H9 (cell line): Measurements from ENCODE around the gene DUOXA2. TPM values are rescaled to one million over a fixed set of nuclear protein-coding genes. Genes with fewer than 3 reads are reported as not detected.

Experiments
- DNase-seq: peaks from one replicate; pipeline ENCODE4 v3.0.0-alpha.2; 2017
- H2AFZ ChIP-seq: one replicate; pipeline ENCODE4 v1.6.1; 2013; ENCODE audit warnings: mild to moderate bottlenecking, low read length, control low read depth, moderate library complexity
- H2AK5ac ChIP-seq: 2 replicates; pipeline ENCODE4 v1.6.1; 2013; ENCODE audit warnings: low read length, control low read depth, mixed read lengths; ENCODE audit not compliant: insufficient read length
- H2BK120ac ChIP-seq: one replicate; pipeline ENCODE4 v1.6.1; 2013; ENCODE audit warnings: low read depth, mild to moderate bottlenecking, low read length, control low read depth, inconsistent platforms; ENCODE audit not compliant: poor library complexity, severe bottlenecking
- H2BK12ac ChIP-seq: 2 replicates; pipeline ENCODE4 v1.6.1; 2013; ENCODE audit warnings: low read length, control low read depth, mixed read lengths, low read depth; ENCODE audit not compliant: insufficient read length
- H2BK15ac ChIP-seq: 2 replicates; pipeline ENCODE4 v1.6.1; 2013; ENCODE audit warnings: low read depth, low read length, control low read depth
- H2BK20ac ChIP-seq: one replicate; pipeline ENCODE4 v1.6.1; 2013; ENCODE audit warnings: low read depth, mild to moderate bottlenecking, low read length, control low read depth, inconsistent platforms; ENCODE audit not compliant: poor library complexity, severe bottlenecking
- H2BK5ac ChIP-seq: 2 replicates; pipeline ENCODE4 v1.6.1; 2013; ENCODE audit warnings: low read length, control low read depth, mixed read lengths; ENCODE audit not compliant: insufficient read length
- H3K14ac ChIP-seq: 2 replicates; pipeline ENCODE4 v1.6.1; 2013; ENCODE audit warnings: low read length, control low read depth; ENCODE audit not compliant: insufficient read depth
- H3K18ac ChIP-seq: 2 replicates; pipeline ENCODE4 v1.6.1; 2013; ENCODE audit warnings: low read depth, mild to moderate bottlenecking, mixed read lengths, low read length, control low read depth; ENCODE audit not compliant: insufficient read length
- H3K23ac ChIP-seq: 2 replicates; pipeline ENCODE4 v1.6.1; 2013; ENCODE audit warnings: low read length, control low read depth, mixed read lengths, low read depth; ENCODE audit not compliant: insufficient read length
- H3K23me2 ChIP-seq: 2 replicates; pipeline ENCODE4 v1.6.1; 2013; ENCODE audit warnings: low read depth, mild to moderate bottlenecking, mixed read lengths, low read length, control low read depth; ENCODE audit not compliant: insufficient read length, poor library complexity, severe bottlenecking
- H3K27ac ChIP-seq: 2 replicates; pipeline ENCODE4 v1.5.1; 2013; ENCODE audit warnings: low read length, control low read depth, mixed read lengths, low read depth; ENCODE audit not compliant: insufficient read length
- H3K27me3 ChIP-seq: 2 replicates; pipeline ENCODE4 v1.6.1; 2013; ENCODE audit warnings: low read length, control low read depth, inconsistent platforms; ENCODE audit not compliant: insufficient read depth
- H3K4ac ChIP-seq: 2 replicates; pipeline ENCODE4 v1.6.1; 2013; ENCODE audit warnings: low read depth, mild to moderate bottlenecking, control low read depth, inconsistent platforms, low read length, moderate library complexity
- H3K4me1 ChIP-seq: 2 replicates; pipeline ENCODE4 v1.6.1; 2013; ENCODE audit warnings: low read length, control low read depth, inconsistent platforms; ENCODE audit not compliant: insufficient read depth
- H3K4me2 ChIP-seq: 2 replicates; pipeline ENCODE4 v1.6.1; 2013; ENCODE audit warnings: low read length, control low read depth, mixed read lengths; ENCODE audit not compliant: insufficient read length, insufficient read depth
- H3K56ac ChIP-seq: 2 replicates; pipeline ENCODE4 v1.6.1; 2013; ENCODE audit warnings: low read depth, mild to moderate bottlenecking, mixed read lengths, low read length, control low read depth; ENCODE audit not compliant: insufficient read length
- H3K79me1 ChIP-seq: 2 replicates; pipeline ENCODE4 v1.6.1; 2013; ENCODE audit warnings: low read depth, mild to moderate bottlenecking, moderate library complexity, low read length, control low read depth, inconsistent platforms; ENCODE audit not compliant: insufficient read depth, poor library complexity, severe bottlenecking
- H3K79me2 ChIP-seq: 2 replicates; pipeline ENCODE4 v1.6.1; 2013; ENCODE audit warnings: low read length, control low read depth, inconsistent platforms; ENCODE audit not compliant: insufficient read depth
- H3K9ac ChIP-seq: 2 replicates; pipeline ENCODE4 v1.6.1; 2013; ENCODE audit warnings: low read length, control low read depth, mixed read lengths; ENCODE audit not compliant: insufficient read length; ENCODE audit errors: extremely low read depth
- H3K9me3 ChIP-seq: one replicate; pipeline ENCODE4 v1.6.1; 2013; ENCODE audit warnings: low read depth, low read length, inconsistent platforms; ENCODE audit not compliant: control insufficient read depth
- H3T11ph ChIP-seq: one replicate; pipeline ENCODE4 v1.6.1; 2013; ENCODE audit warnings: mild to moderate bottlenecking, low read length, control low read depth, inconsistent platforms
- H4K20me1 ChIP-seq: one replicate; pipeline ENCODE4 v1.6.1; 2013; ENCODE audit not compliant: control insufficient read depth, insufficient read length, insufficient read depth
- H4K5ac ChIP-seq: 2 replicates; pipeline ENCODE4 v1.6.1; 2013; ENCODE audit warnings: low read depth, mild to moderate bottlenecking, mixed read lengths, low read length, control low read depth; ENCODE audit not compliant: insufficient read length
- H4K8ac ChIP-seq: replicated peaks from 2 replicates; pipeline ENCODE4 v1.6.1; 2013; ENCODE audit warnings: low read length, control low read depth, mixed read lengths, low read depth; ENCODE audit not compliant: insufficient read length
- H4K91ac ChIP-seq: 2 replicates; pipeline ENCODE4 v1.6.1; 2013; ENCODE audit warnings: low read depth, mild to moderate bottlenecking, moderate library complexity, mixed read lengths, low read length, control low read depth; ENCODE audit not compliant: insufficient read length
- H3K27ac Mint-ChIP-seq, 3 experiments: 2 replicates in 2 of 3; 3 replicates in 1 of 3; pipeline ENCODE4 v1.8.0; 2020 to 2021; ENCODE audit warnings: mixed read lengths in 3 of 3, mild to moderate bottlenecking in 1 of 3, moderate library complexity in 1 of 3
- H3K27me3 Mint-ChIP-seq: 2 replicates; pipeline ENCODE4 v1.8.0; 2021; ENCODE audit warnings: low read depth, mild to moderate bottlenecking, moderate library complexity, mixed read lengths
- H3K36me3 Mint-ChIP-seq, 3 experiments: 2 replicates in 2 of 3; 3 replicates in 1 of 3; pipeline ENCODE4 v1.8.0; 2020 to 2021; ENCODE audit warnings: low read depth in 3 of 3, mixed read lengths in 3 of 3; ENCODE audit not compliant: insufficient read depth in 1 of 3
- H3K4me1 Mint-ChIP-seq, 2 experiments: 2 replicates each; pipeline ENCODE4 v1.8.0; 2020; ENCODE audit warnings: mixed read lengths in 2 of 2
- H3K4me3 Mint-ChIP-seq, 2 experiments: 2 replicates in 1 of 2; 3 replicates in 1 of 2; pipeline ENCODE4 v1.8.0; 2020 to 2021; ENCODE audit warnings: mild to moderate bottlenecking in 2 of 2, mixed read lengths in 2 of 2, moderate library complexity in 1 of 2
- H3K9me3 Mint-ChIP-seq, 2 experiments: 2 replicates in 1 of 2; 3 replicates in 1 of 2; pipeline ENCODE4 v1.8.0; 2020; ENCODE audit warnings: mild to moderate bottlenecking in 2 of 2, mixed read lengths in 2 of 2, moderate library complexity in 1 of 2
- WGBS: extraction: QIAGEN DNeasy Blood & Tissue Kit; methylation state at CpG from one replicate; pipeline ENCODE4 v1.1.7; 2013; ENCODE audit warnings: missing lambda C conversion rate, low lambda C conversion rate, mixed read lengths; ENCODE audit not compliant: insufficient read length; ENCODE audit errors: extremely low coverage; 5-methylcytosine and 5-hydroxymethylcytosine counted together
- total RNA-seq: library from RNA; stranded (reverse); gene quantifications from 2 replicates; pipeline ENCODE4 v1.2.1, GENCODE V29; 2021
- TF ChIP-seq, protein P1 (sequence below): fragments of 200-600 bp; sonication (generic); conservative IDR thresholded peaks from 3 replicates; pipeline ENCODE4 v1.8.0; 2021; ENCODE audit warnings: antibody characterized with exemption, mild to moderate bottlenecking

DUOXA2 gene
- total RNA-seq, 1 experiment from 2014 or later = not detected

DNA sequence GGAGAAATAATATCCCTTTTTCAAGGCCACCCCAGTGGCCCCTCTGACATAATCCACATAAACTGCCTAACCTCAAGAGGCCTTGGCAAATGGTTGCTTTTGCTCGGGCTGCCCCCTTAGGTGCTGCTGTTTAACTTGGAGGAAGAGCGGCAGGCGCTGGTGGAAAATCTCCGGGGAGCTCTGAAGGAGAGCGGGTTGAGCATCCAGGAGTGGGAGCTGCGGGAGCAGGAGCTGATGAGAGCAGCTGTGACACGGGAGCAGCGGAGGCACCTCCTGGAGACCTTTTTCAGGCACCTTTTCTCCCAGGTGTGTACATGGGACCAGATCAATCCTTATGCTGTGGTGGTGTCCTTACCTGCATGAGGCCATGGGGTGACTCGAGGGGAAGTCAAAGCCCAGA lies 30.6 kb downstream of the DUOXA2 start:
- Mint-ChIP-seq H3K27me3 (peaks cover 24% of the 10 kb centered on the region), H3K27ac (no peak overlapping the region), H3K4me3 (no peak overlapping the region), H3K36me3 (no peaks in the 10 kb centered on the region), H3K9me3 (no peaks in the 10 kb centered on the region; a peak in 1 of 5 replicates), H3K4me1 (peaks cover 5 to 7% of the 10 kb centered on the region in 2 experiments; a peak in 3 of 4 replicates)
- Histone ChIP-seq H3K23me2 (no peaks in the 10 kb centered on the region), H4K91ac (no peak overlapping the region), H2BK120ac (no peak overlapping the region), H3K18ac (no peak overlapping the region), H3K9ac (no peak overlapping the region), H2BK20ac (no peak overlapping the region), H3K23ac (no peak overlapping the region), H3K79me2 (no peaks in the 10 kb centered on the region), H3K56ac (no peak overlapping the region), H3K27me3 (no peaks in the 10 kb centered on the region; the same call in 1 of the 2 replicates), H2BK5ac (no peak overlapping the region), H2BK12ac (no peak overlapping the region), H2AK5ac (no peak overlapping the region), H4K5ac (no peak overlapping the region), H3K79me1 (no peaks in the 10 kb centered on the region), H3K27ac (no peak overlapping the region), H4K20me1 (no peaks in the 10 kb centered on the region), H3K4me1 (no peaks in the 10 kb centered on the region), H3K4ac (no peak overlapping the region), H3K4me2 (no peak overlapping the region), H3T11ph (no peak overlapping the region), H4K8ac (no peak overlapping the region), H3K9me3 (no peaks in the 10 kb centered on the region), H2AFZ (no peak overlapping the region), H3K14ac (no peak overlapping the region), H2BK15ac (no peak overlapping the region)
- DNase-seq = no peak
- WGBS = no CpG with 5 or more reads among the region's 9 CpGs
- TF ChIP-seq, protein P1, sequence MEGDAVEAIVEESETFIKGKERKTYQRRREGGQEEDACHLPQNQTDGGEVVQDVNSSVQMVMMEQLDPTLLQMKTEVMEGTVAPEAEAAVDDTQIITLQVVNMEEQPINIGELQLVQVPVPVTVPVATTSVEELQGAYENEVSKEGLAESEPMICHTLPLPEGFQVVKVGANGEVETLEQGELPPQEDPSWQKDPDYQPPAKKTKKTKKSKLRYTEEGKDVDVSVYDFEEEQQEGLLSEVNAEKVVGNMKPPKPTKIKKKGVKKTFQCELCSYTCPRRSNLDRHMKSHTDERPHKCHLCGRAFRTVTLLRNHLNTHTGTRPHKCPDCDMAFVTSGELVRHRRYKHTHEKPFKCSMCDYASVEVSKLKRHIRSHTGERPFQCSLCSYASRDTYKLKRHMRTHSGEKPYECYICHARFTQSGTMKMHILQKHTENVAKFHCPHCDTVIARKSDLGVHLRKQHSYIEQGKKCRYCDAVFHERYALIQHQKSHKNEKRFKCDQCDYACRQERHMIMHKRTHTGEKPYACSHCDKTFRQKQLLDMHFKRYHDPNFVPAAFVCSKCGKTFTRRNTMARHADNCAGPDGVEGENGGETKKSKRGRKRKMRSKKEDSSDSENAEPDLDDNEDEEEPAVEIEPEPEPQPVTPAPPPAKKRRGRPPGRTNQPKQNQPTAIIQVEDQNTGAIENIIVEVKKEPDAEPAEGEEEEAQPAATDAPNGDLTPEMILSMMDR = no peak
